Hepatocyte (in vitro differentiated cells): ENCODE measurements around the gene PIKFYVE.

Experiments
- CTCF ChIP-seq: fragments of 200-600 bp; sonication (generic); IDR thresholded peaks from 2 replicates; pipeline ENCODE4 v1.5.1; 2016; ENCODE audit warnings: antibody characterized with exemption, mild to moderate bottlenecking; ENCODE audit not compliant: poor library complexity
- EZH2 ChIP-seq: fragments of 200-600 bp; sonication (generic); IDR thresholded peaks from 2 replicates; pipeline ENCODE4 v1.6.1; 2016; ENCODE audit warnings: antibody characterized with exemption, mild to moderate bottlenecking, borderline replicate concordance
- EZH2phosphoT487 ChIP-seq: fragments of 200-600 bp; sonication (generic); IDR thresholded peaks from one replicate; pipeline ENCODE4 v1.6.1; 2018; ENCODE audit warnings: antibody characterized with exemption, mild to moderate bottlenecking, low read depth, moderate library complexity; ENCODE audit not compliant: unreplicated experiment, severe bottlenecking

- TF ChIP-seq CTCF (no peak), EZH2 (no peak), EZH2phosphoT487 (no peak)
These were observed 10.4 kb upstream of the PIKFYVE start for GRCh38 chr2:208255557-208256106.
